GM18951 (cell line): Measurements from ENCODE around the gene CD80.
"Not testable (repeated sequence)": the region's sequence is repeated elsewhere in the genome, so short reads cannot be mapped to it uniquely, and the experiment has no call there.

Experiments used
- POLR2A ChIP-seq: IDR thresholded peaks from 4 replicates; pipeline ENCODE4 v1.6.1; 2011; ENCODE audit warnings: mild to moderate bottlenecking; ENCODE audit not compliant: insufficient read length, insufficient read depth; ENCODE audit errors: extremely low read depth
- in situ Hi-C: fragments of 300-500 bp; cut with MboI; formaldehyde crosslinking; loops from one replicate; pipeline ENCODE4 v1.12.0; 2022; ENCODE audit warnings: low sequenced_read_pairs, mixed read lengths, inconsistent platforms; ENCODE audit not compliant: unreplicated experiment

CD80 gene

DNA sequence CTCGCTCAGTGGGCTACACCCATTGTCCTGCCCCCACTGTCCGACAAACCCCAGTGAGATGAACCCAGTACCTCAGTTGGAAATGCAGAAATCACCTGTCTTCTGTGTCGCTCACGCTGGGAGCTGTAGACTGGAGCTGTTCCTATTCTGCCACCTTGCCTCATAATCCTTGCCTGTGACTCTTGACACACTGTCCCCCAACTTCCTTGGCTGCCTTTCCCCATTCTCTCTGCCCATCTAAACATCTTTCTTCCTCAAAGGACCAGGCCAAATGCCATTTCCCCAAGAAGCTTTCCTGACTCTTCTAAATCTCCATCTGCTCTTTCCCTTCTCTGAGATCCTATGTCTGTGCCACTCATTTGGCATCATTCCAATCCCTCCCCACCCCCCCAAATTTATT, 9.7 kb upstream of the CD80 start:
- TF ChIP-seq POLR2A, result no peak
- in situ Hi-C loops, result no loop called here

DNA sequence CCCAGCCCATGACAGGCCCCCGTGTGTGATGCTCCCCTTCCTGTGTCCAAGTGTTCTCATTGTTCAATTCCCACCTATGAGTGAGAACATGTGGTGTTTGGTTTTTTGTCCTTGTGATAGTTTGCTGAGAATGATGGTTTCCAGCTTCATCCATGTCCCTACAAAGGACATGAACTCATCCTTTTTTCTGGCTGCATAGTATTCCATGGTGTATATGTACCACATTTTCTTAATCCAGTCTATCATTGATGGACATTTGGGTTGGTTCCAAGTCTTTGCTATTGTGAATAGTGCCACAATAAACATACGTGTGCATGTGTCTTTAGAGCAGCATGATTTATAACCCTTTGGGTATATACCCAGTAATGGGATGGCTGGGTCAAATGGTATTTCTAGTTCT, 3.9 kb upstream of the CD80 start:
- in situ Hi-C loops, result not testable (repeated sequence)

DNA sequence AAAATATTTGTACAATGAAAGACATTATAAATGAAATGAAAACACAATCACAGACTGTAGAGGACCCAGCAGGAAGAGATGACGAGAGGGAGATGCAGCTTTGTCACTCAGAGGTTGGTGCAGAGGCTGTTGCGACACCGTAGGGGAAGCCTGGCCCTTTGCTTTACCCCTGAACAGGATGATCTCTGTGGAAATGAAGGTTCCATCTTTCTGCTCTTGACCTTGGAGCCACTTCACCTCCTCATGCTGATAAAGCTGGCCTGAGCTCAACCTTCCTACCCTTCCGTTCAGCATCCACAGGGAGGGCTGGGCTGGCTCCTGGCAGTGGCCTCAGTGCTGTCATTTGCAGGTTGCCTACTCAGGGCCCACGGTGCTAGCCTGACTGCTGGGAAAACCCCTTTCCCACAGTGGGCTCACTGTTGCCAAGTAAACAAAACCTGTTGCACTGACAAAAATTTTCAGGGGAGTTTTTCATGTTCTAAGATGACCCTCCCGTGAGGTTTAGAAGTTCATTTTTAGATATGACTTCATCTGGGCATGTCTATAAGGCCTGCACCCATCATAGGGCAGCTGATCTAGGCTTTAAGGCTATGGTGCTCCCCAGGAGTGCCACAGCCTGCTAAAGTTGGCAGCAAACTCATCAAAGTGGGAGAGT, 3.0 kb upstream of the CD80 start:
- in situ Hi-C loops, result no loop called here
- peak; percentile 69 for TF ChIP-seq POLR2A

DNA sequence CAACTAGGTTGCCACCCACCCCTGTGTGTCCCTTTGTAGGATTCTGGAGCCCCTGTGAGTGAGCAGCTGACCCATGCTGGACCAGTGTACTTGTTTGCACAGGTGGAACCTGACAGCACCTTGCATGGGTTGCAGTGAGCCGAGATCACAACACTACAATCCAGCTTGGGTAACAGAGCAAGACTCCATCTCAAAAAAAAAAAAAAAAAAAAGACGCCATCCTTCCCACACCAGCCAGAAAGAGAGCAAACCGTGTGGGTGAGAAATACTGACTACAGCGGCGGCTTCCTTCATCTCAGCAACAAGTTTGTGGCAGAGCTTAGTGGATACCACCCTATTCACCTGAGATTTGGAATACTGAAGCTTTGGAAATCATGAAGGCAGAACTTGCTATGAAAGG, 746 bp upstream of the CD80 start:
- TF ChIP-seq POLR2A, result no peak
- in situ Hi-C loops, result no loop called here

DNA sequence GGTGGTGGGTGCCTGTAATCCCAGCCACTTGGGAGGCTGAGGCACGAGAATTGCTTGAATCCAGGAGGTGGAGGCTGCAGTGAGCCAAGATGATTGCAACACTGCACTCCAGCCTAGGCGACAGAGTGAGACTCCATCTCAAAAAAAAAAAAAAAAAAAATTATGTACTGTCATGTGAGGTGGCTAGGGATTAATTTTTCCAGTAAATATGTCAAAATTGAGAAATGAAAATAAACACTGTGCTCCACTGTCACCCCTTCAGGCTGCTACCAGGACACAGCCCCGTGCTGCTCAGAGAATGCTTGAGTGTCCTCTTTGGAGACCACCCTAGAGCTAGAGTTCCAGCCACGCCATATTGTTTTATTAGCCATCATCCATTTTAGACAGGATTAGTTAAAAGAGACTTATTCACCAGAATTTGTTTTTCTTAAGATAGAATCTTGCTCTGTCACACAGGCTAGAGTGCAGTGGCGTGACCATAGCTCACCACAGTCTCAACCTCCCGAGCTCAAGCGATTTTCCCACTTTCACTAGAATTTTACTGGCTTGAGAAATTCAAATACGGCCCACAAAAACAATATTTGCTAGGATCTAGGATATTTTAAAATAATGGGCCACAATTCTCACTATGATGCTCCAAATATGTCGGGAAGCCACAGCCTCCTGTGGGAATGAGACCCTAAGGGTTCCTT, 642 bp downstream of the CD80 start:
- no peak for TF ChIP-seq POLR2A
- in situ Hi-C loops, result no loop called here

DNA sequence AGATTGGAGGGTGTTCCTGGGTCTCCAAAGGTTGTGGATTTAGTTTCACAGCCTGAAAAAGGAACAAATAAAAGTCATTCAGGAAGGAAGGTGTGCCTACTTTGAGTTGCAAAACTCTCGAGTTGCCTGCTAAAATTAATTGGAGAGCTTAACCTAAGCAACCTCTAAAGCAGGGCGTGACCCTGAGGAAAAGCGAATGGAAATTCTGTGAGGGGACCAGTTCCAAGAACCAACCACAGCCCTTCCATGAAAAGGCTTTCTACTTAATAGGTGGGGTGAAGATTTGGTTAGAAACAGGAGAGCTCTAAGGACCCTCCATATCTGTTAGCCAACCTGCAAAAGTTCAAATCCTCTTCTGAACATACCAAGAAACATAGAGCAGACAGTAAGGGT, 1.5 kb downstream of the CD80 start:
- in situ Hi-C loops, result no loop called here
- no peak for TF ChIP-seq POLR2A

DNA sequence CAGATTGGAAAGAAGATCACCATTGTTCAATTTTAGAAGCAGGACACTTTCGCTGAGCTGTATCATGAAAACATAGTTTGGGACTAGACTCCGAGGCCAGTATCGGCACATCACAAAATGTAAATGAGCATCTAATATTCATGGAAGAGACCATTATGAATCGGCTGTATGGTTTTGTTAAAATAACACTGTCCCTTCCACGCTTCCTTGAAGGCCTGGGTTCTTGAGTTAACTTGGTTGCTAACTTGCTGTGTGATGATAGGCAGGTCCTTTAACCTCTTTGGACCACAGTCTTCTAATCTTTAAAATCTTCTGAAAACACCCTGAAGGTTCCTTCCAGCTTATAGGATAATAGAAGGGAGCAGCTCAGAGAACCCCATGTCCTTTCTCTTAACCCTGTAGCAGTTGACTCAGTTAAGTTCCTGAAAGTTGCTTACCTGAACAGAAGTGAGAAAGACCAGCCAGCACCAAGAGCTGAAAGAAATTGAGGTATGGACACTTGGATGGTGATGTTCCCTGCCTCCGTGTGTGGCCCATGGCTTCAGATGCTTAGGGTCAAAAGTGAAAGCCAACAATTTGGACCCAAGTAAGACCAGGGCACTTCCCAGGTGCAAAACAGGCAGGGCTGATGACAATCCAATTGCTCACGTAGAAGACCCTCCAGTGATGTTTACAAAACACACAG, 2.1 kb downstream of the CD80 start:
- peak; percentile 41 for TF ChIP-seq POLR2A
- in situ Hi-C loops, result no loop called here

DNA sequence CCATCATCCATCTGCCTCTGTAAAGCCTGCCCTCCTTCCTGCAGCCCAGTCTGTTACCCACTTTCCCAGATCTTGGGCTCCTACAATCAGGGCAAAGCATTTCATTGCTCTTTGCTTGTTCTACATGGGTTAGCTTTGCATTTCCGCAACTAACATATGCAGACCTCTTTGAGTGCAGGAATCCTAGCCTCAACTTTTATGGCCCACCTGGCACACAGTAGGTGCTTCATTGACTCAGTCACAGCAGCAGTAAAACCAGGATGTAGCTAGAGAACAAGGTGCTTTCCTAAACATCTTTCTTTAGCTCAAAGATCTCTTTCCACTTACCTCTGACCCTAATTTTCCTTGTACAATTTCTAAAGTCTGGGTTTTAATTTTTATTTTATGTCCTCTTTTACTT, 3.5 kb downstream of the CD80 start:
- in situ Hi-C loops, result no loop called here
- no peak for TF ChIP-seq POLR2A

DNA sequence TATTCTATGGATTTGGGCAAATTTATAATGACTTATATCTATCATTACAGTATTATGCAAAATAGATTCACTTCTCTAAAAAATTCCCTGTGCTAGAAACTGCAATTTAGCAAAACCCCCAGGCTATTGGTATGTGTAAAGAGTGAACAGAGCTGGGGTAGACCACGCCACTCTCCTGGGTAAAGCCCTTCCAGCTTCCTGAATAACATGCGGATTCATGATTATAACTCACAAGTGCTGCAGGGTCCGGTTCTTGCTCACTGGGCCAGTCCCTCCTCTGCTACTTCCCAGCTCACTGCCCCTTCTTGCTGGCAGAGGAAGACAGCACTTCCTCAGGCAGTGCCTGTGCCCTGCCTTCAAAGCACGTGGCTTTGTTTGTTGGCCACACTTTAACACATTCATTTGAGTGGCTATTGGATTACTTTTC, 4.1 kb downstream of the CD80 start:
- no peak for TF ChIP-seq POLR2A
- in situ Hi-C loops, result no loop called here

DNA sequence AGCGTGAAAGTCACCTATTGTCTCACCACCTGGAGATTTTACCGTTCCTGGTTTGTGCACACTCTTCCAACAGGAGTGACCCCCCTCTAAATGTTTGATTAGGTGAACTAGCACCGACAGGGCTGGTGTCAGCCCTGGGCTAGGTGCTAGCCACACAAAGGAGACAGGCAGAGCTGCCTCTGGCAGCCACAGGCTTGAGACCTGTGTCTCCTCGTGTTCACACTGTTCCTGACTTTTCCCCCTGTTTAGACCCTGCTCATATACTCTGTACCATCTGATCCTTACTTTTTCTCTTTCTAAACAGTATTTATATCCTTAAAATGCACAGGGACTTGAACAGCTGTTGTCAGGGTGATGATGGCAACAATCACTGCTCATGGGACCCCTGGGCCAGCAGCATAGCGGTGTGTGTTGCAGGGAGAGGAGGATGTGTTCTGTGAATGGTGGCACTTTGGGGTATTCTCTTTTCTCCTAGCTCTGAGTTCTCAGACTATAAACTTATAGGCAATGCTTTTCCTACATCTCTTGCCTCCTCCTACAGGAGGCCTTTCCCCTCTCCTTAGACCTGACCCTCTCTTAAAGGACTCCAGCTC, 5.5 kb downstream of the CD80 start:
- in situ Hi-C loops, result no loop called here
- TF ChIP-seq POLR2A, result no peak

DNA sequence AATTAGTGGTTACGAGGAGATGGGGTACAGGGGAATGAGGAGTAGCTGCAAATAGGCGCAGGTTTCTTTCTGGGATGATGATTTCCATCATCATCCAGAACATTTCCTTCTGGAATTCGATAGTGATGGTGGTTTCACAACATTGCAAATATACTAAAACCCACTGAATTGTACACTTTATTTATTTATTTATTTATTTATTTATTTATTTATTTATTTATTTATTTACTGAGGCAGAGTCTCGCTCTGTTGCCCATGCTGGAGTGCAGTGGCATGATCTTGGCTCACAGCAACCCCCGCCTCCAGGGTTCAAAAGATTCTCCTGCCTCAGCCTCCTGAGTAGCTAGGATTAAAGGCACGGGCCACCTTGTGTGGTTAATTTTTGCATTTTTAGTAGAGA, 6.5 kb downstream of the CD80 start:
- in situ Hi-C loops, result not testable (repeated sequence)

DNA sequence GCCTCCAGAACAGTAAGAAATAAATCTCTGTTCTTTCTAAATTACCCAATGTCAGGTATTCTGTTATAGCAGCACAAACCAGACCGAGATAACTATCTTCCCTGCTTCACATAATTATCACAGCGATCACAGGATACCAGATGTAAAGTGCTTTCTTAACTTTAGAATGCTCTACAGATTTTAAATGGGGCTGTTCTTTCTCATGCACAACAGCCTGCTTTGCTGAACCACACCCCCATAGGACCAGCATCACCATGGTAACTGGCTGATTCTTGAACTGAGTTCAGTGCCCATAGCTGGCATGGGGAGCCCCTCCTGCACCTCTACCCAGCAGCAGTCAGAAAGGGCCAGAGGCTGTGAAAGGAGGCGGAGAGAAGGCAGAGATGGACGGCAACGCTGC, 7.8 kb downstream of the CD80 start:
- in situ Hi-C loops, result no loop called here
- no peak for TF ChIP-seq POLR2A

DNA sequence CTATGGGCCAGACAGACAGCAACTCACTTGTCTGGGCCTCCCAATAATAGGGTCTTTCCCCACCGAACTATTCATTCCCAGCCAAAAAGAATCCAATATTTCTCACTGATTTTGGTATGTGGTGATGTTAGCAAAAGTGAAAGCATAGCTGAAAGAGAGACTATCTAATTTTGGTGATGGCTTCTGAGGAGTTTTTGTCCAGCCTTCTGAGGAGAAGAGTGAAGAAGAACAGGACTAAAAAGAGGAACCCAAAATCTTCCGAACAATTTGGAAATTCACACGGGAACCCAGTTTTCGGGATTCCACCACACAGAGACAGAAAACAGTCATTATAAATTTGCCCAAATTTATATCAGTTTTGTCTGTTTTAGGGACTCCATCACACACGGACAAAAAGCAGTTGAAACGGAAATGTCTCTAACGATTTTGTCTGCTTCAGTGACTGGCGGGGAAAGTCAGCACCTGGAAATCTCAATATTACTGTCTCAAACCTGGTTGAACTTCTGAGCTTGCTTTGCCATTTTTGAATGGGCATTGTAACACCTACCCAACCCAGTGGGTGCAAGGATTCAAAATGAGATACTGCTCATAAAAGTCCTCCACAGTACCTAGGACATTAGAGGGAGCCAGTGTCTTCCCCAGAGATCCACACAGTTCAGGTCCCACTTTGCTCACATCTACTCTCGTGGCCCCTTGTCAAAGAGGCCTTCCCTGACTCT, 9.1 kb downstream of the CD80 start:
- in situ Hi-C loops, result no loop called here
- TF ChIP-seq POLR2A, result peak; percentile 34
